OCI-LY3 (cell line): ENCODE measurements around the gene KLC1.

Experiments used
- H2AFZ ChIP-seq: fragments of 200-600, 300-600 bp; shearing (Covaris generic); 2 replicates; pipeline ENCODE4 v1.6.0; 2014; ENCODE audit warnings: antibody characterized with exemption, low read depth, low read length
- H3K27ac ChIP-seq: fragments of 200-600, 300-600 bp; sonication (generic); 2 replicates; pipeline ENCODE4 v1.5.1; 2014; ENCODE audit warnings: mild to moderate bottlenecking, low read length, moderate library complexity, mixed read lengths
- H3K27me3 ChIP-seq: fragments of 200-600, 300-600 bp; sonication (generic); 2 replicates; pipeline ENCODE4 v1.6.1; 2014; ENCODE audit warnings: low read depth, low read length, mixed read lengths
- H3K36me3 ChIP-seq: fragments of 200-600, 300-600 bp; sonication (generic); replicated peaks from 2 replicates; pipeline ENCODE3; 2014; ENCODE audit warnings: low read depth, low read length, mixed read lengths
- H3K4me1 ChIP-seq: fragments of 300-600, 200-600 bp; sonication (generic); 2 replicates; pipeline ENCODE4 v1.6.1; 2014; ENCODE audit warnings: low read length, mixed read lengths
- H3K4me2 ChIP-seq: fragments of 200-600, 300-600 bp; sonication (generic); 2 replicates; pipeline ENCODE4 v1.6.1; 2014; ENCODE audit warnings: low read length, mixed read lengths
- H3K4me3 ChIP-seq: fragments of 300-600, 200-600 bp; sonication (generic); 2 replicates; pipeline ENCODE4 v1.5.1; 2014; ENCODE audit warnings: antibody characterized with exemption, mild to moderate bottlenecking, low read length, moderate library complexity
- H3K79me2 ChIP-seq: fragments of 300-600, 200-600 bp; shearing (Covaris generic); 2 replicates; pipeline ENCODE4 v1.6.1; 2014; ENCODE audit warnings: mild to moderate bottlenecking, low read length, mixed read lengths
- H3K9ac ChIP-seq: fragments of 300-600, 200-600 bp; shearing (Covaris generic); 2 replicates; pipeline ENCODE4 v1.6.0; 2014; ENCODE audit warnings: mild to moderate bottlenecking, low read length, moderate library complexity
- H3K9me3 ChIP-seq: fragments of 200-600, 300-600 bp; shearing (Covaris generic); 2 replicates; pipeline ENCODE4 v1.6.1; 2014; ENCODE audit warnings: low read length, mixed read lengths; ENCODE audit not compliant: insufficient read depth
- H4K20me1 ChIP-seq: fragments of 200-600, 300-600 bp; sonication (generic); 2 replicates; pipeline ENCODE4 v1.6.1; 2016; ENCODE audit warnings: low read length, mixed read lengths; ENCODE audit not compliant: insufficient read depth
- EZH2phosphoT487 ChIP-seq: fragments of 200-600 bp; shearing (Covaris generic); IDR thresholded peaks from 2 replicates; pipeline ENCODE4 v1.6.1; 2018; ENCODE audit warnings: antibody characterized with exemption, mixed run types, low read depth
- TF ChIP-seq, protein P1 (sequence below): fragments of 200-600, 300-600 bp; sonication (generic); IDR thresholded peaks from 2 replicates; pipeline ENCODE4 v1.5.1; 2014; ENCODE audit warnings: antibody characterized with exemption, low read length, low read depth

The KLC1 gene

DNA sequence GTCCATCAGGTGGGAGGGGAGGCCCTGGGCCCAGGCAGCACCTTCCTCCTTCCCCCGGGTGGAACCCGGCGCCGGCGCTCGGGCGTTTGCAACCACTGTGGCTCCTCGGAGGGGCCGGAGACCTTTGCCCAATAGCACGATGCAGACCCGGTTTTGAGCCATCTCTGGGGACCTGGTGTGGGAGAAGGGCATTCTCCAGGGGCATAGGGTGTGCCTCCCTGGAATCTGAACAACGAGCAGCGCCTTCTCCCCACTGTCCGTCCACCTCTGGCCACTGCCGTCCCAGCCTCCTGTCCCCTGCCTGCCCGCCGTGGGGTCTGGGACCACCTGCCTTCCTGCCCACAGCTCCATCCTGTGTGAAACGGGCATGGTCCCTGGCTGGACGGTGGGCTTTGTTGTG, 99.1 kb downstream of the KLC1 start:
- Histone ChIP-seq H3K36me3 (peaks cover 3% of the 10 kb centered on the region), H3K9ac (no peak overlapping the region), H3K27me3 (no peaks in the 10 kb centered on the region), H2AFZ (no peak overlapping the region), H3K27ac (no peak overlapping the region), H4K20me1 (0 out of 2 replicates have a peak, but pooled peaks cover 5% of the 10 kb centered on the region), H3K79me2 (no peaks in the 10 kb centered on the region; the same call in 1 of the 2 replicates), H3K4me1 (no peaks in the 10 kb centered on the region), H3K9me3 (no peaks in the 10 kb centered on the region), H3K4me2 (no peak overlapping the region), H3K4me3 (no peak overlapping the region)
- TF ChIP-seq, protein P1, sequence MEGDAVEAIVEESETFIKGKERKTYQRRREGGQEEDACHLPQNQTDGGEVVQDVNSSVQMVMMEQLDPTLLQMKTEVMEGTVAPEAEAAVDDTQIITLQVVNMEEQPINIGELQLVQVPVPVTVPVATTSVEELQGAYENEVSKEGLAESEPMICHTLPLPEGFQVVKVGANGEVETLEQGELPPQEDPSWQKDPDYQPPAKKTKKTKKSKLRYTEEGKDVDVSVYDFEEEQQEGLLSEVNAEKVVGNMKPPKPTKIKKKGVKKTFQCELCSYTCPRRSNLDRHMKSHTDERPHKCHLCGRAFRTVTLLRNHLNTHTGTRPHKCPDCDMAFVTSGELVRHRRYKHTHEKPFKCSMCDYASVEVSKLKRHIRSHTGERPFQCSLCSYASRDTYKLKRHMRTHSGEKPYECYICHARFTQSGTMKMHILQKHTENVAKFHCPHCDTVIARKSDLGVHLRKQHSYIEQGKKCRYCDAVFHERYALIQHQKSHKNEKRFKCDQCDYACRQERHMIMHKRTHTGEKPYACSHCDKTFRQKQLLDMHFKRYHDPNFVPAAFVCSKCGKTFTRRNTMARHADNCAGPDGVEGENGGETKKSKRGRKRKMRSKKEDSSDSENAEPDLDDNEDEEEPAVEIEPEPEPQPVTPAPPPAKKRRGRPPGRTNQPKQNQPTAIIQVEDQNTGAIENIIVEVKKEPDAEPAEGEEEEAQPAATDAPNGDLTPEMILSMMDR: no peak

DNA sequence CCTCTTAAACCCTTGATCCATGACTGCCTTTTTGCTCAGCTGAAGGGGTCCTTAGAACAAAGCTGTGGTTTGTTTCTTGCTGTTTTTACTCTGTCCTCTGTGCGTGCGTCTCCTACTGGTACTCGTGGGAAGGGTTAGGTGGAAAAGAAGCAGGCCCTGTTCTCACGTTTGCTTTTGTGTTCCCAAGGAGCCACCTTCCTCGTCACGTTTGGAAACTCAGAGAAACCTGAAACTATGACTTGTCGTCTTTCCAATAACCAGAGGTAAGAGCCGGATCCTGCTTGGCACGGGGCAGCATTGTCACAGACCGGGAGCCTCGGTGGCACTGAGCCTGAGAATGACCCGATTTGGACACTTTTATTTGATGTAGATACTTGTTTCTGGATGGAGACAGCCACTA, 99.7 kb downstream of the KLC1 start:
- H3K4me3 ChIP-seq: no peak overlapping the region
- no peaks in the 10 kb centered on the region for H3K9me3 ChIP-seq
- no peak overlapping the region for H3K4me2 ChIP-seq
- H3K4me1 ChIP-seq: no peaks in the 10 kb centered on the region
- no peak overlapping the region for H2AFZ ChIP-seq
- no peaks in the 10 kb centered on the region for H3K27me3 ChIP-seq
- no peaks in the 10 kb centered on the region for H3K79me2 ChIP-seq
- H3K27ac ChIP-seq: no peak overlapping the region
- H3K9ac ChIP-seq: no peak overlapping the region
- H4K20me1 ChIP-seq: no peaks in the 10 kb centered on the region
- no peak for TF ChIP-seq EZH2phosphoT487
- TF ChIP-seq, protein P1: no peak
- peaks cover 3% of the 10 kb centered on the region for H3K36me3 ChIP-seq

DNA sequence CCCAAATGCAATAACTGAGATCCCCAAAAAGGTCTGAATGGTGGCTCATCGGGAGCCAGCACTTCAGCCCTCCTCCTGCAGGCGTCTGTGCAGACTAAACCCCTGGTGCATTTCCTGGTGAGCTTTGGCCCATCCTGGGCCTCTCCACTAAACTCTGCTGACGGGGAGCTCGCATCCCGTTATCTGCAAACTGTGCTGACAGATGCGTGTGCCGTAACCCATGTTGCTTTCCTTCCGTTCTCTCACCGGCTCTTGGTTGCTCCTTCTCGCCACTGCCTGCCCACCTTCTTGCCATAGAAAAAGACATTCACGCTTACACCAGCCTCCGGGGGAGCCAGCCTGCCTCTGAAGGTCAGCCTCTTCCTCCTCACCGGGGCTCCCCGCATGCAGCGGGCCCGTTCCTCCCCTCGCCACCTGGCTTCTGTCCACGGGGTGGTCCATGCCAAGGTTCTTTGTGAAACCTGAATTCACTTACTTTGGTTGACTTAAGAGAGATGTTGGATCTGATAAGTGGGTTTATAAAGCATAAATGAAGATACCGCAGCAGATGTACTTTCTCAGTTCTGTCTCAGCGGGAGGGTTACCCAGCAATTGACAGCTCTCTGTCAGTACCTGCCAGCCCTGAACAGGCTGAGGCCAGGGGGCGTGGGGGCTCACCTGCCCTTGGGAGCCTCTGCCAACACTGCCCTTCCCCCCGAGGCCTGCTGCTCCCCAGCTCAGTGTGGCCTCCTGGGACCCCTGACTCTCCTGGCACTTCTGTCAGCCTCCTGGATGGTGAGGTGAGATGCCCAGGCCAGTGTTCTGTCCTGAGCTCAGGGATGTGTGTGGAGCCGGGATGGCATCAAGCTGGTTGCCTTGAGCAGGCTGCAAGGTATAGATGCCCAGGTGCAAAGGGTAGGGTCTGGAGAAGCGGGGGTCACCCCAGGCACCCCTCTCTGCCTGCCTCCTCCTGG, 100.8 kb downstream of the KLC1 start:
- Histone ChIP-seq H2AFZ (no peak overlapping the region), H3K79me2 (no peaks in the 10 kb centered on the region), H3K9ac (no peak overlapping the region), H3K4me2 (no peak overlapping the region), H3K4me3 (no peak overlapping the region), H4K20me1 (no peaks in the 10 kb centered on the region), H3K4me1 (no peaks in the 10 kb centered on the region), H3K36me3 (peaks cover 3% of the 10 kb centered on the region), H3K27me3 (no peaks in the 10 kb centered on the region), H3K27ac (no peak overlapping the region), H3K9me3 (no peaks in the 10 kb centered on the region)
- TF ChIP-seq, protein P1: no peak
- no peak for TF ChIP-seq EZH2phosphoT487

DNA sequence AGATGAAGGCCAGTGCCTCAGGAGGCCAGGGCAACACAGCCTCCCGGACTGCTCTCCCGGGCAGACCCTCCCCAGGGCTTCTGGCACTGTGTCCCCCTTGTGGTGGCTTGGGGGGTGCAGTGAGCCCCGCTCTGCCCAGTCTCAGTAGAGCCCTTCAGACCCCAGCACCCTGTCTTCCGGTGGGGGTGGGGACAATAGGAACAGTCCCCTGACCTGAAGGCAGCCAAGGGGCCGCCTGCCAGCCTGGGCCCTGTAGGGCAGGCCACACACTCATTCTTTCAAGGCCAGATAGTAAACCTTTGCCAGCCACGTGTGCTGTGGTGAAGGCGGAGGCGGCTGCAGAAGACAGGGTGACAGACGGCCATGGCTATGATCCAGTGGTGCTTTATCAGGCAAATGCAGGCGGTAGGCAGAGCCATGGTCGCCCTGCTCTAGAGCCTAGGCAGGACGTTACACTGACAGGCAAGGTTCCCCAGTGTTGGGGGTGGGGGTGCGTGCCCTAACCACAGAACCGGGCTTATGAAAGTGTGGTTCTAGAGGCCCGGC, 101.6 kb downstream of the KLC1 start:
- Histone ChIP-seq H3K79me2 (no peaks in the 10 kb centered on the region), H3K36me3 (peaks cover 3% of the 10 kb centered on the region), H3K9ac (no peak overlapping the region), H3K4me3 (no peak overlapping the region), H3K4me2 (no peak overlapping the region), H3K27ac (no peak overlapping the region), H4K20me1 (no peaks in the 10 kb centered on the region), H2AFZ (no peak overlapping the region), H3K27me3 (no peaks in the 10 kb centered on the region), H3K9me3 (no peaks in the 10 kb centered on the region), H3K4me1 (no peaks in the 10 kb centered on the region)
- no peak for TF ChIP-seq EZH2phosphoT487
- TF ChIP-seq, protein P1: no peak
